ENCODE data around the gene GTF3C2.

GTF3C2 gene

GRCh38 chr2:27369471-27370025 lies 13.0 kb upstream of the GTF3C2 start:
- Histone ChIP-seq H3K4me3 (replicated peaks; ENCODE audit: low read depth, low read length) (peak overlapping the region; percentile 94), H3K36me3 (ENCODE audit: control insufficient read depth, insufficient read depth, low read length) (peaks cover 21% of the 10 kb centered on the region), H3K27me3 (replicated peaks; ENCODE audit: control insufficient read depth, insufficient read depth, low read length) (no peaks in the 10 kb centered on the region)
- DNase-seq (ENCODE audit: extremely low read depth, insufficient read length): no peak
- TF ChIP-seq, protein P1, sequence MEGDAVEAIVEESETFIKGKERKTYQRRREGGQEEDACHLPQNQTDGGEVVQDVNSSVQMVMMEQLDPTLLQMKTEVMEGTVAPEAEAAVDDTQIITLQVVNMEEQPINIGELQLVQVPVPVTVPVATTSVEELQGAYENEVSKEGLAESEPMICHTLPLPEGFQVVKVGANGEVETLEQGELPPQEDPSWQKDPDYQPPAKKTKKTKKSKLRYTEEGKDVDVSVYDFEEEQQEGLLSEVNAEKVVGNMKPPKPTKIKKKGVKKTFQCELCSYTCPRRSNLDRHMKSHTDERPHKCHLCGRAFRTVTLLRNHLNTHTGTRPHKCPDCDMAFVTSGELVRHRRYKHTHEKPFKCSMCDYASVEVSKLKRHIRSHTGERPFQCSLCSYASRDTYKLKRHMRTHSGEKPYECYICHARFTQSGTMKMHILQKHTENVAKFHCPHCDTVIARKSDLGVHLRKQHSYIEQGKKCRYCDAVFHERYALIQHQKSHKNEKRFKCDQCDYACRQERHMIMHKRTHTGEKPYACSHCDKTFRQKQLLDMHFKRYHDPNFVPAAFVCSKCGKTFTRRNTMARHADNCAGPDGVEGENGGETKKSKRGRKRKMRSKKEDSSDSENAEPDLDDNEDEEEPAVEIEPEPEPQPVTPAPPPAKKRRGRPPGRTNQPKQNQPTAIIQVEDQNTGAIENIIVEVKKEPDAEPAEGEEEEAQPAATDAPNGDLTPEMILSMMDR (IDR thresholded peaks at IDR 0.05; ENCODE audit: insufficient read depth, low read length, poor library complexity, severe bottlenecking): no peak

DNA sequence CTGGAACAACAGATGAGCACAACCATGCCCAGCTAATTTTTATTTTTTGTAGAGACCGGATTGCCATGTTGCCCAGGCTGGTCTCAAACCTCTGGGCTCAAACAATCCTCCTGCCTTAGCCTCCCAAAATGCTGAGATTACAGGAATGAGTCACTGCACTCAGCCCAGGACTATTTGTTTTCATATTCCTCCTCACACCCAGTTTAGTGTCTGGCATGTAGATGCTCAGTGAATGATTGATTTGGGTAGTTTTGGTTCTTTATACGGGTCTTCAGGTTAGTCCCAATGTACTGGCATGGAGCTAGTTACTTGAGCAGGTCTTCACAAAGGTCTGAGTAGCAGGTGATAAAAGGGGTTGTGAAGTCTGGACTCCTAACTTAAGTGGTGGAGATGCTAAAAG lies 7.4 kb upstream of the GTF3C2 start:
- H3K27me3 ChIP-seq (replicated peaks; ENCODE audit: control insufficient read depth, insufficient read depth, low read length): no peaks in the 10 kb centered on the region
- peaks cover 12% of the 10 kb centered on the region for H3K36me3 ChIP-seq (ENCODE audit: control insufficient read depth, insufficient read depth, low read length)
- no peak overlapping the region for H3K4me3 ChIP-seq (replicated peaks; ENCODE audit: low read depth, low read length)
- TF ChIP-seq, protein P1 (IDR thresholded peaks at IDR 0.05; ENCODE audit: insufficient read depth, low read length, poor library complexity, severe bottlenecking): no peak
- no peak for DNase-seq (ENCODE audit: extremely low read depth, insufficient read length)

- Histone ChIP-seq H3K27me3 (replicated peaks; ENCODE audit: control insufficient read depth, insufficient read depth, low read length) (no peaks in the 10 kb centered on the region), H3K4me3 (replicated peaks; ENCODE audit: low read depth, low read length) (no peak overlapping the region), H3K36me3 (ENCODE audit: control insufficient read depth, insufficient read depth, low read length) (peaks cover 10% of the 10 kb centered on the region)
- DNase-seq (ENCODE audit: extremely low read depth, insufficient read length): no peak
- TF ChIP-seq, protein P1 (IDR thresholded peaks at IDR 0.05; ENCODE audit: insufficient read depth, low read length, poor library complexity, severe bottlenecking): no peak
Measured at GRCh38 chr2:27362678-27363420, 6.3 kb upstream of the GTF3C2 start.

DNA sequence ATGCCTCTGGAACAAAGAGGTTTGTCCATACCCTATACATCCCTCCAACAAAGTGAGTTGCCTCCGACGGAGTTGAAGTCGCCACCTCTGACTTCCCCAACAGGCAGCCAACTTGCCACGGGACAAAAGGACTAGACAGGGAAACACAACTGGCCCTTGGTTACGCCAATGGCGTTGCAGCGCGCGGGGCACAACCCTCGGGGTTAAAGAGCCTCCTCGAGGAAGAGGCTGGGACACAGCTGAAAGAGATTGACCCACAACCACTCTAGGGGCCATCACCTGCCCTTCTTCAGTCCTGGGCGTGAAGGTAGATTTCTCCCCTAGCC lies 545 bp downstream of the GTF3C2 start:
- DNase-seq (ENCODE audit: extremely low read depth, insufficient read length): no peak
- TF ChIP-seq, protein P1 (IDR thresholded peaks at IDR 0.05; ENCODE audit: insufficient read depth, low read length, poor library complexity, severe bottlenecking): no peak
- Histone ChIP-seq H3K36me3 (ENCODE audit: control insufficient read depth, insufficient read depth, low read length) (no peaks in the 10 kb centered on the region; the same call in 1 of the 2 replicates), H3K27me3 (replicated peaks; ENCODE audit: control insufficient read depth, insufficient read depth, low read length) (no peaks in the 10 kb centered on the region), H3K4me3 (replicated peaks; ENCODE audit: low read depth, low read length) (peak overlapping the region; percentile 98)

GRCh38 chr2:27354597-27354927 lies 2.0 kb downstream of the GTF3C2 start:
- DNase-seq (ENCODE audit: extremely low read depth, insufficient read length): no peak
- Histone ChIP-seq H3K4me3 (replicated peaks; ENCODE audit: low read depth, low read length) (no peak overlapping the region), H3K27me3 (replicated peaks; ENCODE audit: control insufficient read depth, insufficient read depth, low read length) (no peaks in the 10 kb centered on the region), H3K36me3 (ENCODE audit: control insufficient read depth, insufficient read depth, low read length) (peaks cover 2% of the 10 kb centered on the region; the same call in 1 of the 2 replicates)
- TF ChIP-seq, protein P1 (IDR thresholded peaks at IDR 0.05; ENCODE audit: insufficient read depth, low read length, poor library complexity, severe bottlenecking): no peak
